Esophagus squamous epithelium (tissue), 5 donors: ENCODE data around the gene DYNC2H1. TPM values are rescaled to one million over a fixed set of nuclear protein-coding genes. Genes with fewer than 3 reads are reported as not detected.

Experiments used
- DNase-seq: peaks from one replicate; lab custom pipeline; 2025; lab: John Stamatoyannopoulos, UW
- H3K27ac ChIP-seq, 4 donors: fragments of 200-600 bp; sonication (generic); one replicate each; pipeline ENCODE4 v1.5.1; 2016 to 2019; ENCODE audit warnings: mild to moderate bottlenecking in 1 of 4
- H3K27me3 ChIP-seq, 4 donors: fragments of 200-600 bp; sonication (generic); 1 replicate in 3 of 4; 2 replicates in 1 of 4; pipeline versions ENCODE4 v1.5.1 to v1.6.0; 2017 to 2021; ENCODE audit warnings: antibody characterized with exemption in 1 of 4
- H3K36me3 ChIP-seq, 3 donors: fragments of 200-600 bp; sonication (generic); one replicate each; pipeline ENCODE4 v1.5.1; 2016 to 2019
- H3K4me1 ChIP-seq, 3 donors: fragments of 200-600 bp; sonication (generic); one replicate each; pipeline ENCODE4 v1.5.1; 2017 to 2019
- H3K4me3 ChIP-seq, 4 donors: fragments of 200-600 bp; sonication (generic); 1 replicate in 3 of 4; 2 replicates in 1 of 4; pipeline ENCODE4 v1.5.1; 2016 to 2019; ENCODE audit warnings: mild to moderate bottlenecking in 2 of 4, moderate library complexity in 1 of 4
- H3K9me3 ChIP-seq, 3 donors: fragments of 200-600 bp; sonication (generic); one replicate each; pipeline ENCODE4 v1.5.1; 2016 to 2019
- POLR2A ChIP-seq, 4 donors: fragments of 450-650 bp; IDR thresholded peaks; one replicate each; pipeline ENCODE4 v1.6.1; 2017; ENCODE audit warnings: antibody characterized with exemption in 4 of 4, mild to moderate bottlenecking in 4 of 4, moderate library complexity in 3 of 4
- WGBS, 2 donors: methylation state at CpG; one replicate each; pipeline ENCODE4 v1.1.5; 2018; 5-methylcytosine and 5-hydroxymethylcytosine counted together
- intact Hi-C: fragments of 100-400 bp; cut with DNase I; formaldehyde crosslinking; loops from one replicate; pipeline ENCODE4 v1.15.0; 2022
- total RNA-seq, 4 donors: library from RNA; depleted of rRNA; stranded (reverse); fragments of >200 nt; gene quantifications; one replicate each; pipeline ENCODE4 v1.1.0, GENCODE V29; 2016
- TF ChIP-seq, protein P1 (sequence below), 6 experiments: fragments of 450-650 bp in 4 of 6; fragments of 200-600 bp in 2 of 6; sonication (generic) in 2 of 6; IDR thresholded peaks; one replicate each; pipeline ENCODE4 v1.5.1; 2016 to 2019; ENCODE audit warnings: antibody characterized with exemption in 6 of 6, mild to moderate bottlenecking in 4 of 6, moderate library complexity in 4 of 6
- donor health status: DM: yes; HTN: yes; CAD: no.

The DYNC2H1 gene
- total RNA-seq, 4 donors from 2014 or later = 6.8 to 13.9 (median 9.3) TPM

DNA sequence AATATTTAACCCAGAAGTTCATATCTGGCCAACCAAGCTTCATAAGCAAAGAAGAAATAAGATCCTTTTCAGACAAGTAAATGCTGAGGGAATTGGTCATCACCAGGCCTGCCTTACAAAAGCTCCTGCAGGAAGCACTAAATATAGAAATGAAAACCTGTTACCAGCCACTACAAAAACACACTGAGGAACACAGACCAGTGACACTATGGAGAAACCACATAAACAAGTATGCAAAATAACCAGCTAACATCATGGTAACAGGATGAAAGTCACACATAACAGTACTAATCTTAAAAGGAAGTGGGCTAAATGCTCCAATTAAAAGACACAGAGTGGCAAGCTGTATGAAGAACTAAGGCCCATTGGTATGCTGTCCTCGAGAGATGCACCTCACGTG is 311.4 kb downstream of the DYNC2H1 start:
- intact Hi-C loops = no loop called here
- H3K36me3 ChIP-seq = no peaks in the 10 kb centered on the region
- no peak overlapping the region for H3K27ac ChIP-seq
- WGBS, 2 donors = 86 to 94% methylated on average over 2 of the region's 2 CpGs
- no peaks in the 10 kb centered on the region for H3K4me1 ChIP-seq
- no peak for DNase-seq
- no peak for TF ChIP-seq POLR2A (IDR thresholded peaks at IDR 0.05)
- TF ChIP-seq, protein P1, sequence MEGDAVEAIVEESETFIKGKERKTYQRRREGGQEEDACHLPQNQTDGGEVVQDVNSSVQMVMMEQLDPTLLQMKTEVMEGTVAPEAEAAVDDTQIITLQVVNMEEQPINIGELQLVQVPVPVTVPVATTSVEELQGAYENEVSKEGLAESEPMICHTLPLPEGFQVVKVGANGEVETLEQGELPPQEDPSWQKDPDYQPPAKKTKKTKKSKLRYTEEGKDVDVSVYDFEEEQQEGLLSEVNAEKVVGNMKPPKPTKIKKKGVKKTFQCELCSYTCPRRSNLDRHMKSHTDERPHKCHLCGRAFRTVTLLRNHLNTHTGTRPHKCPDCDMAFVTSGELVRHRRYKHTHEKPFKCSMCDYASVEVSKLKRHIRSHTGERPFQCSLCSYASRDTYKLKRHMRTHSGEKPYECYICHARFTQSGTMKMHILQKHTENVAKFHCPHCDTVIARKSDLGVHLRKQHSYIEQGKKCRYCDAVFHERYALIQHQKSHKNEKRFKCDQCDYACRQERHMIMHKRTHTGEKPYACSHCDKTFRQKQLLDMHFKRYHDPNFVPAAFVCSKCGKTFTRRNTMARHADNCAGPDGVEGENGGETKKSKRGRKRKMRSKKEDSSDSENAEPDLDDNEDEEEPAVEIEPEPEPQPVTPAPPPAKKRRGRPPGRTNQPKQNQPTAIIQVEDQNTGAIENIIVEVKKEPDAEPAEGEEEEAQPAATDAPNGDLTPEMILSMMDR (IDR thresholded peaks at IDR 0.05) = no peak
- no peaks in the 10 kb centered on the region for H3K27me3 ChIP-seq
- H3K9me3 ChIP-seq = no peaks in the 10 kb centered on the region
- no peak overlapping the region for H3K4me3 ChIP-seq

DNA sequence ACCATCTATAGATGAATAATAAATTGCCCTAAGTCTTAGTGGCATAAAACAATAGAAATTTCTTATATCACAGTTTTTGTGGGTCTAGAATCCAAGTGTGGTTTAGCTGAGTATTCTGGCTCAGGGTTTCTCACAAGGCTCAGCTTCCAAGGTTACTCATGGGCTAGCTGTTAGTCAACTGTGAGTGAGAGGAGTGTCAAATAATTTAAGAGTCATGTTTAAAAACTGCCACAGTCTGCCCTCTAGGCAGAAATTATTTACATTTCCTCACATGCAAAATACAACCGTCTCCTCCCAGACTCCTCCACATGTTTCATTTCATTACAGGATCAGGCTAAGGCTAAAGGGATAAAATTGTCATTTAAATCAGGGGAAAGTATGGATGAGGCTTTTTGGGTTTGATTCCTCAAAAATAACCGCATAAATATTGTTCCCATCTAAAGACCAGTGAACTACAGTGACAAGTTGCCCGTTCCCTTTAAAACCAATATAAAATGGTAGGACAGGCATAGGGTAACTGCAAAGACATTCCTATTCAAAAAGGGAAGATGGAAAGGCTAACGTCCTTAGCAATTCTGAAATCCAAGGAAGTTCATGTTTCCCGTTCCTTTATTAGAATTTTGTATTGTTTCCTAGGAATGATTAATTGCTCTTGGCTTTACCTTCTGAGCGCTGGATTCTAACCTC is 324.3 kb downstream of the DYNC2H1 start:
- 19 to 30% methylated on average over 6 of the region's 6 CpGs for WGBS, 2 donors
- H3K27ac ChIP-seq = no peak overlapping the region
- peaks cover 0 to 12% (median 0%) of the 10 kb centered on the region in 3 donors for H3K4me1 ChIP-seq
- H3K27me3 ChIP-seq = no peaks in the 10 kb centered on the region
- DNase-seq = no peak
- H3K9me3 ChIP-seq = no peaks in the 10 kb centered on the region
- no peaks in the 10 kb centered on the region for H3K36me3 ChIP-seq
- no peak overlapping the region for H3K4me3 ChIP-seq
- intact Hi-C loops = no loop called here
- TF ChIP-seq POLR2A (IDR thresholded peaks at IDR 0.05) = no peak
- TF ChIP-seq, protein P1 (IDR thresholded peaks at IDR 0.05) = no peak

DNA sequence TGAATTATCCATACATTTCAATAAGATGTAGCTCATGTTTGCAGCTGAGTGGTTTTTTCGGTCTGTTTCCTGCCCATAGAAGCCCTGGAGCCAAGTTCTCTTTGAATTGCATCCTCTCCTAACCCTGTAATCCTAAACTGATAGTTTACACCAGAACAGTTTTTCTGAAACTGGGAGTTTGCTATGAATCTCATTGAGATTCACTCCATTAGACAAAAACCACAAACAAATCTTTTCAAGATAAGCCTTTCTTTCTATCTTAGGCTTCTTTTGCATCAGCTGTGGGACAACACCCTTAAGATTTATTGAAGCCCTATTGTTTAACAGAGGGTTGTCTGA is 324.8 kb downstream of the DYNC2H1 start:
- no peak for TF ChIP-seq POLR2A (IDR thresholded peaks at IDR 0.05)
- TF ChIP-seq, protein P1 (IDR thresholded peaks at IDR 0.05) = no peak
- DNase-seq = no peak
- WGBS, 2 donors = 0 to 5% methylated on average over 1 of the region's 1 CpG
- H3K4me3 ChIP-seq = no peak overlapping the region
- H3K27me3 ChIP-seq = no peaks in the 10 kb centered on the region
- no peaks in the 10 kb centered on the region for H3K9me3 ChIP-seq
- intact Hi-C loops = no loop called here
- H3K27ac ChIP-seq = no peak overlapping the region
- peaks cover 0 to 12% (median 0%) of the 10 kb centered on the region in 3 donors for H3K4me1 ChIP-seq
- no peaks in the 10 kb centered on the region for H3K36me3 ChIP-seq

DNA sequence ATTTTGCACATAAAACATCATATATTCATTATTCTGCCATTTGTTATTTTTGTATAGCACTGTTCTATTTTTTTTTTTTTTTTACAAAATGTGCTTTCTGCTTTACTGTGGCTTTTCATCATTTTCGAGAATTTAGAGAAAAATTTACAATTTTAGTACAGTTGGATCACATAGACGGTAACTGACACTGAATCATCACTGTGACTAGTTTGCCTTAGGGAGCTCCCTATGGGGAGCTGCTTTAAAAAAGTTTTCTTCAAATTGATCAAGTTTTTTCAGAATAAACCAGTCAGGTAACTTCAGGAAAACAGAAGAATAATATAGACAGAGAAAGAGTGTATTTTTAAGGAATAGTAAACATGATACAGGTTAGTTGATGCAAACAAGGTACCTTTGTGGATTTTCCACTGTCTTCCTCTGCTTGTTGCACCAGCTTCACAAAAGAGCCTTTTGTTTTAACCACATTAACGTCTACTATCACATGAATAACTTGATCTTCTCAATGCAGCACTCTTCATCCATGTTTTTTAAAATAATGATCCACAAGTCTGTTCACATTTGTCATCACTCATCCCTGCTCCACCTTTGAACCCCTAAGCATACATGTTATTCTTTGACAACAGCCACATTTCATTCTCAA is 327.0 kb downstream of the DYNC2H1 start:
- 82 to 84% methylated on average over 3 of the region's 3 CpGs for WGBS, 2 donors
- H3K4me3 ChIP-seq = no peak overlapping the region

DNA sequence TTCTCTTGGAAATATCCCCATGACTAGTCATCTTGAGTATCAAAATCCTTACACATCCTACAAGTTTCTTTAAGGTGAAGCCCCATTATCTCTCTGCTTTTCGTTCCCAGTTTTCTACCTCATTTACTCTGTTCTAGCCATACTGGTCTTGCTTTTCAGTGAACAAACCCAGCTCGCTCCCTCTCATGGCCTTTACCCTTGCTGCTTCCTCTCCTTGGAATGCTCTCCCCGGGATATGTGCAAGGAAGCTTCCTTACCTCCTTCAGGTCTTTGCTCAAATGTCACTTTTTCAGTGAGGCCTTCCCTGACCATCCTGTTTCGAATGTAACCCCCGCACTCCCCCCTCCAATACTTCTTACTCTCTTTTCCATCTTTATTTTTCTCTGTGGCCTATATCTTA is 331.8 kb downstream of the DYNC2H1 start:
- 76 to 82% methylated on average over 5 of the region's 5 CpGs for WGBS, 2 donors
- H3K36me3 ChIP-seq = no peaks in the 10 kb centered on the region
- H3K4me3 ChIP-seq = no peak overlapping the region
- H3K27ac ChIP-seq = no peak overlapping the region
- H3K4me1 ChIP-seq = no peaks in the 10 kb centered on the region
- no peaks in the 10 kb centered on the region for H3K9me3 ChIP-seq
- intact Hi-C loops = no loop called here
- no peaks in the 10 kb centered on the region for H3K27me3 ChIP-seq
- no peak for TF ChIP-seq POLR2A (IDR thresholded peaks at IDR 0.05)
- TF ChIP-seq, protein P1 (IDR thresholded peaks at IDR 0.05) = no peak
- DNase-seq = no peak

More for the DNA sequence above, 327.0 kb downstream of the DYNC2H1 start:
- intact Hi-C loops = no loop called here
- Histone ChIP-seq H3K27me3 (no peaks in the 10 kb centered on the region), H3K36me3 (no peaks in the 10 kb centered on the region), H3K27ac (no peak overlapping the region), H3K4me1 (peaks cover 0 to 12% (median 0%) of the 10 kb centered on the region in 3 donors), H3K9me3 (no peaks in the 10 kb centered on the region)
- TF ChIP-seq, protein P1 (IDR thresholded peaks at IDR 0.05) = no peak
- TF ChIP-seq POLR2A (IDR thresholded peaks at IDR 0.05) = no peak
- DNase-seq = no peak
